Adrenal gland (tissue), 5 donors: ENCODE data around the gene NR2F1.

Experiments
- CTCF ChIP-seq, 6 experiments: fragments of 450-650 bp in 4 of 6; fragments of 200-600 bp in 2 of 6; sonication (generic) in 1 of 6; IDR thresholded peaks; 1 replicate in 5 of 6; 2 replicates in 1 of 6; pipeline versions ENCODE4 v1.5.1 to v1.8.0; 2016 to 2021; ENCODE audit warnings: antibody characterized with exemption in 6 of 6, mild to moderate bottlenecking in 2 of 6, moderate library complexity in 1 of 6
- POLR2A ChIP-seq, 2 donors: fragments of 450-650 bp; IDR thresholded peaks; one replicate each; pipeline ENCODE4 v1.6.1; 2017; ENCODE audit warnings: antibody characterized with exemption in 2 of 2, mild to moderate bottlenecking in 2 of 2, moderate library complexity in 1 of 2
- donor health status: DM: no; HTN: no; CAD: no.

- TF ChIP-seq CTCF (IDR thresholded peaks at IDR 0.05) (no peak), POLR2A (IDR thresholded peaks at IDR 0.05) (no peak)
Observed at GRCh38 chr5:93574491-93575305, 8.3 kb upstream of the NR2F1 start.
